ENCODE measurements around the gene AMIGO3. TPM values are rescaled to one million over a fixed set of nuclear protein-coding genes. Genes with fewer than 3 reads are reported as not detected.

The AMIGO3 gene
- total RNA-seq, 2 donors from 2014 or later = 1.4 to 12.4 TPM

DNA sequence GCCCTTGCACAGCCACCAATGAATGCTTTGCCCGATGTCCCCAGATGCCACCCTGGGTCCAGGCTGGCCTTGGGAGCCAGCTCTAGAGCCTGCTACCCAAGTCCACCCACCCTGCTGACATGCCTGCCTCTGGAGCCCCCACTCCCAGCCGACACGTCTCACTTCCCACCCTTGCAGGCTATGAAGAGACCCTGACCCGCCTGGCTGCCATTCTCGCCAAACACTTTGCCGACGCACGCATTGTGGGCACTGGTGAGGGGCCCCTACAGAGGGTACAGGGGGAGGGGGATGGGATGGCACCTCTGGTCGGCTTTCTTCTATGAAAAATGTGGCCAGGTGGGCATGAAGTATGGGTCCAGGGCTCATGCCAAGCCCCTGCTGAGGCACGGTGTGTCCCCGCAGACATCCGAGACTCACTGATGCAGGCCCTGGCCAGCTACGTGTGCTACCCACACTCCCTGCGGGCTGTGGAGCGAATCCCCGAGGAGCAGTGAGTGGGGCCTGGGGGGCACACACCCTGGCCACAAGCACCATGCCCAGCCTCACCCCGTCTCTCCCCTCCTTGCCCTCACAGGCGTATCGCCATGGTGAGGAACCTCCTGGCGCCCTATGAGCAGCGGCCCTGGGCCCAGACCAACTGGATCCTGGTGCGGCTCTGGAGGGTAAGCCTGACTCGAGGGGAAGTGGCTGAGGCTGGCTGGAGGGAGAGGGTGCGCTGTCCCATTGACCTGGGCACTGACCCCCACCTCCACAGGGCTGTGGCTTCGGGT, 6.0 kb downstream of the AMIGO3 start:
- H3K27ac ChIP-seq = no peak overlapping the region
- H3K4me3 ChIP-seq = no peak overlapping the region
- TF ChIP-seq, protein P1, sequence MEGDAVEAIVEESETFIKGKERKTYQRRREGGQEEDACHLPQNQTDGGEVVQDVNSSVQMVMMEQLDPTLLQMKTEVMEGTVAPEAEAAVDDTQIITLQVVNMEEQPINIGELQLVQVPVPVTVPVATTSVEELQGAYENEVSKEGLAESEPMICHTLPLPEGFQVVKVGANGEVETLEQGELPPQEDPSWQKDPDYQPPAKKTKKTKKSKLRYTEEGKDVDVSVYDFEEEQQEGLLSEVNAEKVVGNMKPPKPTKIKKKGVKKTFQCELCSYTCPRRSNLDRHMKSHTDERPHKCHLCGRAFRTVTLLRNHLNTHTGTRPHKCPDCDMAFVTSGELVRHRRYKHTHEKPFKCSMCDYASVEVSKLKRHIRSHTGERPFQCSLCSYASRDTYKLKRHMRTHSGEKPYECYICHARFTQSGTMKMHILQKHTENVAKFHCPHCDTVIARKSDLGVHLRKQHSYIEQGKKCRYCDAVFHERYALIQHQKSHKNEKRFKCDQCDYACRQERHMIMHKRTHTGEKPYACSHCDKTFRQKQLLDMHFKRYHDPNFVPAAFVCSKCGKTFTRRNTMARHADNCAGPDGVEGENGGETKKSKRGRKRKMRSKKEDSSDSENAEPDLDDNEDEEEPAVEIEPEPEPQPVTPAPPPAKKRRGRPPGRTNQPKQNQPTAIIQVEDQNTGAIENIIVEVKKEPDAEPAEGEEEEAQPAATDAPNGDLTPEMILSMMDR (IDR thresholded peaks at IDR 0.05) = no peak
- no peak for TF ChIP-seq POLR2AphosphoS5 (IDR thresholded peaks at IDR 0.05)
- TF ChIP-seq POLR2A (IDR thresholded peaks at IDR 0.05) = no peak
- DNase-seq (ENCODE audit: low spot score) = no peak
- H3K9me3 ChIP-seq = no peaks in the 10 kb centered on the region
- H3K27me3 ChIP-seq (replicated peaks; ENCODE audit: insufficient read depth) = no peaks in the 10 kb centered on the region
- no peaks in the 10 kb centered on the region for H3K36me3 ChIP-seq
- no peaks in the 10 kb centered on the region for H3K4me1 ChIP-seq (replicated peaks)
- intact Hi-C loops (cut with DNase I) = no loop called here
- 91% methylated on average over 25 of the region's 25 CpGs for WGBS

DNA sequence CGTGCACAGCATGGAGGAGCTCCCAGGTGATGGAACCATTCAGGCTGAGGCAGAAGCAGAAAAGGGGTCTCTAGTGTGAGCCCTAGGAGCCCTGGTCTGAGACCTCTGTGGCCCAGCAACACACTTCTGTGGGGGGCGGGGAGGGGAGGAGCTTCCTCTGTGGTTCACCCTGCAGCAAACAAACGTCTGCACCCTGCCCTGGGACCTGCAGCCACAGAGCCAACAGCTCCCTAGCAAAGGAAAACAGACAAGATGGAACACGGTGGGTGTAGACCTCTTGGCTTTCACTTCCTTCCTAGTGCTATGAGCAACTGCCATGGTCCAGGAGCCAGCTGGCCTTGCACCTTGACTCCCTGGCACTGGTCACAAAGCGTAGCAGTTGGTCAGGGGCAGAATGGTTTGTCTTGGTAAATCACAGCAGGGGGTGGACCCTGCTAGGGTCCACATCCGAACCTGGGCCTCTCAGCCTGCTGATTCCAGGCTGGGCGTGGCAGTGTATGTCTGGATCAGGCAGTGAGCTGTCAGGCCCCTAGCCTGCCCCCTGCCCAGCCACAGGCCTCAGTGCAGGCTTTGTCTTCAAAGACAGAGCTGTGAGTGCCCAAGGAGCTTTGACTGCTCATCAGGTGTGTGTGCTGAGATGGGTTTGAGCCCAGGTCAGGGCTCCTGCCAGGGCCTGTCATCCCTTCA, 6.7 kb downstream of the AMIGO3 start:
- H3K27me3 ChIP-seq (replicated peaks; ENCODE audit: insufficient read depth) = no peaks in the 10 kb centered on the region
- H3K9me3 ChIP-seq = no peaks in the 10 kb centered on the region
- no peaks in the 10 kb centered on the region for H3K36me3 ChIP-seq
- 56% methylated on average over 7 of the region's 7 CpGs for WGBS
- H3K27ac ChIP-seq = no peak overlapping the region
- TF ChIP-seq POLR2AphosphoS5 (IDR thresholded peaks at IDR 0.05) (no peak), POLR2A (IDR thresholded peaks at IDR 0.05) (no peak)
- TF ChIP-seq, protein P1 (IDR thresholded peaks at IDR 0.05) = no peak
- no peak overlapping the region for H3K4me3 ChIP-seq
- H3K4me1 ChIP-seq (replicated peaks) = no peaks in the 10 kb centered on the region
- DNase-seq (ENCODE audit: low spot score) = no peak
- intact Hi-C loops (cut with DNase I) = no loop called here

DNA sequence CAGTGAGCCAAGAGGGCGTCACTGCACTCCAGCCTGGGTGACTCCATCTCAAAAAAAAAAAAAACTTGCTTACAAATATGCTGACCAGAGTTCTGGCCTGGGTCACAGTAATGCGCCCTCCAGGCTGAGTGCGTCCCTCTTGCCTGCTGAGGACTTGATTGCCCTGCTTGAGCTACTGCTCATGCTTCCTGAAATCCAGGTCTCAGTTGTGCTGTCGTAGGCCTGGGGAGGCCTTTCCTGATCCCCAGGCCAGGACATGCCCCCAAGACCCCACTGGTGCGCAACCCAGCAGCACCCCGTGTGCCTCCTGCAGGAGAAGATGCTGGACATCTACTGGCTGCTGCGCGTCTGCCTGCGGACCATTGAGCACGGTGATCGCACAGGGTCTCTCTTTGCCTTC, 7.3 kb downstream of the AMIGO3 start:
- TF ChIP-seq POLR2A (IDR thresholded peaks at IDR 0.05) (no peak), POLR2AphosphoS5 (IDR thresholded peaks at IDR 0.05) (no peak)
- TF ChIP-seq, protein P1 (IDR thresholded peaks at IDR 0.05) = no peak
- H3K9me3 ChIP-seq = no peaks in the 10 kb centered on the region
- no peak for DNase-seq (ENCODE audit: low spot score)
- WGBS = 96% methylated on average over 11 of the region's 11 CpGs
- no peaks in the 10 kb centered on the region for H3K4me1 ChIP-seq (replicated peaks)
- intact Hi-C loops (cut with DNase I) = no loop called here
- H3K36me3 ChIP-seq = no peaks in the 10 kb centered on the region
- H3K4me3 ChIP-seq = no peak overlapping the region
- no peak overlapping the region for H3K27ac ChIP-seq
- H3K27me3 ChIP-seq (replicated peaks; ENCODE audit: insufficient read depth) = no peaks in the 10 kb centered on the region

DNA sequence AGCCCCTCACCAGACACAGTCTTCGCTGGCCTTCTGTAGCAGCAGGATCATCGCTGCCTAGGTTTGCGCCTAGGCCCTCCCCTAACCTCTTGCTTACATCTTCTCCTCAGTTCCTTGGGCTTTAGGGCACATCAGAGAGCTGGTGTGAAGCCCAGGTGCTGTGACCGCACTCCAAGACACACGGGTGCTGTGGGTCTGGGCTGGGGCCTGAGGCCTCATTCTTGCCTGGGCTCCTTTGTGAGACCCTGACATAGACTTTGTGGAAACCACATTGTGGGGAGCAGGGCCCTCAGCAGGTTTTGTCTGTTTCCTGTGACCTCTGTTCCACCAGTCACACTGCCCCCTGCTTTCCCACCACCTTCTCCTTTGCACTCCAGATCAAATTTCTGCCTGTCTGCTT, 8.0 kb downstream of the AMIGO3 start:
- WGBS = 93% methylated on average over 5 of the region's 5 CpGs
- TF ChIP-seq POLR2A (IDR thresholded peaks at IDR 0.05) (no peak), POLR2AphosphoS5 (IDR thresholded peaks at IDR 0.05) (no peak)
- TF ChIP-seq, protein P1 (IDR thresholded peaks at IDR 0.05) = no peak

More for the DNA sequence above, 8.0 kb downstream of the AMIGO3 start:
- intact Hi-C loops (cut with DNase I) = no loop called here
- Histone ChIP-seq H3K27ac (no peak overlapping the region), H3K36me3 (no peaks in the 10 kb centered on the region), H3K9me3 (no peaks in the 10 kb centered on the region), H3K4me1 (replicated peaks) (no peaks in the 10 kb centered on the region), H3K4me3 (no peak overlapping the region), H3K27me3 (replicated peaks; ENCODE audit: insufficient read depth) (no peaks in the 10 kb centered on the region)
- no peak for DNase-seq (ENCODE audit: low spot score)

Measured in prostate gland (tissue), 2 donors.